Type B pancreatic cell (in vitro differentiated cells): ENCODE data around the gene PPP1R7. TPM values are rescaled to one million over a fixed set of nuclear protein-coding genes. Genes with fewer than 3 reads are reported as not detected.

Experiments
- DNase-seq: peaks from one replicate; pipeline ENCODE4 v3.0.0; 2021; ENCODE audit warnings: mixed read lengths; ENCODE audit not compliant: unreplicated experiment; ENCODE audit errors: extremely low spot score
- H3K27ac Mint-ChIP-seq: 2 replicates; pipeline ENCODE4 v1.8.0; 2021; ENCODE audit warnings: mild to moderate bottlenecking, mixed read lengths
- H3K27me3 Mint-ChIP-seq: 2 replicates; pipeline ENCODE4 v1.8.0; 2021; ENCODE audit warnings: mixed read lengths
- H3K36me3 Mint-ChIP-seq: 2 replicates; pipeline ENCODE4 v1.8.0; 2021; ENCODE audit warnings: mixed read lengths
- H3K4me1 Mint-ChIP-seq: one replicate; pipeline ENCODE4 v1.8.0; 2021; ENCODE audit warnings: mixed read lengths; ENCODE audit not compliant: unreplicated experiment
- H3K4me3 Mint-ChIP-seq: 2 replicates; pipeline ENCODE4 v1.8.0; 2021; ENCODE audit warnings: mild to moderate bottlenecking, mixed read lengths
- H3K9me3 Mint-ChIP-seq: 2 replicates; pipeline ENCODE4 v1.8.0; 2021; ENCODE audit warnings: mixed read lengths
- total RNA-seq: library from RNA; stranded (reverse); gene quantifications from 2 replicates; pipeline ENCODE4 v1.2.1, GENCODE V29; 2021; ENCODE audit warnings: low replicate concordance
- TF ChIP-seq, protein P1 (sequence below): fragments of 200-600 bp; sonication (generic); conservative IDR thresholded peaks from 2 replicates; pipeline ENCODE4 v1.5.0; 2021; ENCODE audit warnings: antibody characterized with exemption, mild to moderate bottlenecking

PPP1R7 gene
- total RNA-seq, 1 donor from 2014 or later: 50.7 TPM

DNA sequence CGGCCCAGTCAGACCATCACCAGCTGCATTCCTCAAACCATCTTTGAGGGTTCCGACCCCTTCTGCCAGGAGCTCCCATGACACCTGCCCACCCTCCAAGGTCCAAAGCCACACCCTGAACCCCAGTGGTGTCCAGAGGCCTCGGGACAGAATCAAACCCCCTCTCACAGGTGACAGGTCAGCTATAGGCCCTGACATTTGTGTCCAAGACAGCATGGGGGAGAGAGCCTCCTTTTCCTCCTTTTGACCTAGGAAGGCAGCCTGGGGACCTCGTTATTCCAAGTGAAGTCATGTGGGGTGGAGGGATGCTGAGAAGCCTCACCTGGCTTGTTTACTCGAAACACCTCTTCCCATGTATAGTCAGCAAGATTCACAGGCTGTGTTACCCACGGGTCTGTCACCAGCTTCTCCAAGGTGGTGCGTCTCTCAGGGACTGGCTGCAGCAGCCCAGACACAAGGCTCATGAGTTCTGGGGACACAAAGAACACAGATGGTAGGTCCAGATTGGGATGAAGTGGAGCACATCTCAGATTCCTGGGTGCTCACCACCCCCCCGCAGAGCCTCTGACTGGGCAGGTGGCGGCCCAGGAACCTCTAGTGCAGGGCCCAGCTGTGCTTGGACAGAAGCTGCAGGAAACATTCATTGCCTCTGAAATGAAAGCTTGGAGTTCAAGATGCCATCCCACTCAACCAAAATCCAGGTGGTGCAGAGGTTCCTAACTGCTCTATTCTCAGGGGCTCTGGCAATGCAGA, 43.1 kb upstream of the PPP1R7 start:
- Mint-ChIP-seq H3K27me3 (no peaks in the 10 kb centered on the region), H3K27ac (no peak overlapping the region), H3K9me3 (no peaks in the 10 kb centered on the region), H3K36me3 (peaks cover 10% of the 10 kb centered on the region), H3K4me1 (no peaks in the 10 kb centered on the region), H3K4me3 (no peak overlapping the region)
- TF ChIP-seq, protein P1, sequence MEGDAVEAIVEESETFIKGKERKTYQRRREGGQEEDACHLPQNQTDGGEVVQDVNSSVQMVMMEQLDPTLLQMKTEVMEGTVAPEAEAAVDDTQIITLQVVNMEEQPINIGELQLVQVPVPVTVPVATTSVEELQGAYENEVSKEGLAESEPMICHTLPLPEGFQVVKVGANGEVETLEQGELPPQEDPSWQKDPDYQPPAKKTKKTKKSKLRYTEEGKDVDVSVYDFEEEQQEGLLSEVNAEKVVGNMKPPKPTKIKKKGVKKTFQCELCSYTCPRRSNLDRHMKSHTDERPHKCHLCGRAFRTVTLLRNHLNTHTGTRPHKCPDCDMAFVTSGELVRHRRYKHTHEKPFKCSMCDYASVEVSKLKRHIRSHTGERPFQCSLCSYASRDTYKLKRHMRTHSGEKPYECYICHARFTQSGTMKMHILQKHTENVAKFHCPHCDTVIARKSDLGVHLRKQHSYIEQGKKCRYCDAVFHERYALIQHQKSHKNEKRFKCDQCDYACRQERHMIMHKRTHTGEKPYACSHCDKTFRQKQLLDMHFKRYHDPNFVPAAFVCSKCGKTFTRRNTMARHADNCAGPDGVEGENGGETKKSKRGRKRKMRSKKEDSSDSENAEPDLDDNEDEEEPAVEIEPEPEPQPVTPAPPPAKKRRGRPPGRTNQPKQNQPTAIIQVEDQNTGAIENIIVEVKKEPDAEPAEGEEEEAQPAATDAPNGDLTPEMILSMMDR: no peak
- no peak for DNase-seq

DNA sequence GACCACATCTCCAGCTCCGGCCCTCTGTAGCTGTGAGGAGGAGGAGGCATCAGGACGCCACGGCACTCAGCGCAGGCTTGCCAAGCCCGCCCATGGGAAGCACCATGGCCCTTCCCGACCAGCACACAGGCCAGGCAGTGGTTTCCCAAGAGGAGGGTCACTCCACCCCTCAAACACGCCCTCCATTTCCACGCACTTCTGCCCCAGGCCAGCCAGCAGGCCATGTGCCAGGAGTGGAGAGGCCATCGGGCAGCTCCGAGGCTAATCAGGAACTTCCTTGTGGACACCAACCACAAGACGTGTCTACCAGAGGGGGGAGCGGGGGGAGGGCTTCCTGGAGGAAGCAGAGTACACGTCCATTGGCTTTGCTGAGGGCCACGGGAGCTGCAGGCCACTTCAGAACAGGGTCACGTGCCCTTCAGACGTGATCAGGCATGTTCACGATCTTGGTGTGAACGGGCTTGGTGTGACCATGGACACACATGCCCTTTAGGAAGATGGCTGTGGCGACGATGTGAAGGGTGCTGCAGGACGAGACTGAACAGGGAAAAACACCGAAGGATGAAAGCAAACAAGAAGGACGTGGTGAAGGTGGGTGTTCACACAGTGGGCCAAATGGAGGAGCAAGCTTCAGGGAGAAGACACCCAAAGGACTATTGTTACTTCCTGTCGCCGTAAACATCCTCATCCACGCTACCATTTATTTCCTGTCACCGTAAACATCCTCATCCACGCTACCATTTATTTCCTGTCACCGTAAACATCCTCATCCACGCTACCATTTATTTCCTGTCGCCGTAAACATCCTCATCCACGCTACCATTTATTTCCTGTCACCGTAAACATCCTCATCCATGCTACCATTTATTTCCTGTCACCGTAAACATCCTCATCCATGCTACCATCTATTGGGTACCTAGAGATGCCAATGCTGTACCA, 41.7 kb upstream of the PPP1R7 start:
- DNase-seq: no peak
- no peaks in the 10 kb centered on the region for H3K4me1 Mint-ChIP-seq
- peaks cover 10% of the 10 kb centered on the region for H3K36me3 Mint-ChIP-seq
- no peaks in the 10 kb centered on the region for H3K27me3 Mint-ChIP-seq
- TF ChIP-seq, protein P1: no peak
- no peak overlapping the region for H3K4me3 Mint-ChIP-seq
- no peaks in the 10 kb centered on the region for H3K9me3 Mint-ChIP-seq
- no peak overlapping the region for H3K27ac Mint-ChIP-seq

DNA sequence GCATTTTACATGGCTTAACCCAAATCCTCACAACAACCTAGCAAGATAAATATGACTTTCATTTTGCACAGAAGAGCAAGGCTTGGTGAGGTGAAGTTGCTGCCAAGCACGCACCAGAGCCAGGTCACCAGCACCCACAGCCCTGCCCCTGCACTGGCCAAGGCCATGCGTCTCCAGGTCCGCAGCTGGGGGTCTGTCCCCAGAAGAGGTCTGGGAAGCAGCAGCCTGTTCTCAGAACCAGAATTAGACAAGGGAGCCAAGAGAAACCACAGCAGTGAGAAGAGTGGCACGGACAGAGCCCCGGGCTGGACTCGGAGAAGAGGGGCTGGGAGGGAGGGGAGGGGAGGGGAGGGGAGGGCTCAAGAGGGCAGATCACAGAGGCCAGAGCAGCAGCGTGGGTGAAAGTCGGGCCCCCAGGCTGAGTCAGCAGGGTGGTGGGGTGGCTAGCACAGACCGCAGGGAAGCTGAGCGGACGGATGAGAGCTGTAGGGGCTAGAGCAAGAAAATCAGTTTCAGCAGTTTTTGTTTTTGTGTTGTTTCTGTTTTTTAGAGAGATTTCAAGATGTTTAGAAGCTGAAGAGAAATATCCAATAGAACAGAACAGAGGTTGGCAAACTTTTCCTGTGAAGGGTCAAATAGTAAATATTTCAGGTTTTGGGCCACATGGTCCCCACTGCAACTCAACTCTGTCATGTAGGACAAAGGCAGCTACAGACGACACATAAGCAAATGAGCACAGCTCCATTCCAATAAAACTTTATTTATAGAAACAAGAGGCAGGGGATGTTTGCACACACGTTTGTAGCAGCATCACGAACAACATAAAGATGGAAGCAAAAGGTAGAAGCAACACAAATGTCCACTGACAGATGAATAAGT, 40.8 kb upstream of the PPP1R7 start:
- Mint-ChIP-seq H3K27ac (no peak overlapping the region), H3K4me3 (no peak overlapping the region), H3K36me3 (peaks cover 10% of the 10 kb centered on the region), H3K27me3 (no peaks in the 10 kb centered on the region), H3K4me1 (no peaks in the 10 kb centered on the region), H3K9me3 (no peaks in the 10 kb centered on the region)
- DNase-seq: no peak
- TF ChIP-seq, protein P1: no peak

DNA sequence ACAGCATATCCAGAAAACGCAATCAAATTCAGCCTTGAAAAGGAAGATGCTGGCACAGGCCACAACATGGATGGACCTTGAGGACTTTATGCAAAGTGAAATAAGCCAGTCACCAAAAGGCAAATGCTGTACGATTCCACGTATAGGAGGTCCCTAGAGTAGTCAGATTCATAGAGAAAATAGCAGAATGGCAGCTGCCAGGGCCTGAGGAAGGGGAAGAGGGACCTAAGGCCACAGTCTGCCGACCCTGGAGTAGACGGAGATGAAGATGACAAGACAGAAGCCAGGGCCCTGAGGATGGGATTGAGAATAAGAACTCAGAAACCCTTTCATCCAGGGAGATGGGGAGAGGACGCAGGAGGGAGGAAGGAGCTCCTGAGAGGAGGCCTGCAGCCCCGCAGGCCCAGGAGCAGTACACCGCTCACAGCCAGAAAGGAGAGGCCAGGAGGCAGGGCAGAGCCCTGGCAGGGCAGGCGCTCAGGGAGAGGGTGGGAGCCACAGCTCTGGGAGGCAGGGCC, 40.1 kb upstream of the PPP1R7 start:
- H3K4me3 Mint-ChIP-seq: no peak overlapping the region
- H3K27ac Mint-ChIP-seq: no peak overlapping the region
- no peaks in the 10 kb centered on the region for H3K9me3 Mint-ChIP-seq
- H3K4me1 Mint-ChIP-seq: no peaks in the 10 kb centered on the region
- DNase-seq: no peak
- H3K27me3 Mint-ChIP-seq: no peaks in the 10 kb centered on the region
- H3K36me3 Mint-ChIP-seq: peaks cover 10% of the 10 kb centered on the region
- TF ChIP-seq, protein P1: no peak
